ENCODE results near the gene MAP3K20. TPM values are rescaled to one million over a fixed set of nuclear protein-coding genes. Genes with fewer than 3 reads are reported as not detected.
"Not testable (repeated sequence)": the region's sequence is repeated elsewhere in the genome, so short reads cannot be mapped to it uniquely, and the experiment has no call there.

Gene MAP3K20
- total and polyA plus RNA-seq, 8 donors = 49.6 to 71.8 (median 64.6) TPM

GRCh38 chr2:173034143-173034542, 41.5 kb upstream of the MAP3K20 start:
- no peak overlapping the region for H3K27ac ChIP-seq
- no peak for DNase-seq
- no peaks in the 10 kb centered on the region for H3K36me3 ChIP-seq
- H3K4me3 ChIP-seq = no peak overlapping the region
- no peak for TF ChIP-seq CTCF (IDR thresholded peaks at IDR 0.05)
- no peaks in the 10 kb centered on the region for H3K4me1 ChIP-seq
- no peaks in the 10 kb centered on the region for H3K9me3 ChIP-seq
- ATAC-seq = no peak
- H3K27me3 ChIP-seq = no peaks in the 10 kb centered on the region
- intact Hi-C loops (cut with DNase I) = loop anchor here in 1 of 2 donors (5.0 kb wide), 1 partner anchor 178 kb away; no protein-coding TSS in a partner anchor

GRCh38 chr2:173037245-173038120, 38.2 kb upstream of the MAP3K20 start:
- peak; percentile 95 for ATAC-seq
- no peak for TF ChIP-seq CTCF (IDR thresholded peaks at IDR 0.05)
- no peaks in the 10 kb centered on the region for H3K36me3 ChIP-seq
- H3K4me1 ChIP-seq = no peaks in the 10 kb centered on the region
- no peaks in the 10 kb centered on the region for H3K9me3 ChIP-seq
- H3K4me3 ChIP-seq = no peak overlapping the region
- intact Hi-C loops (cut with DNase I) = no loop called here
- no peaks in the 10 kb centered on the region for H3K27me3 ChIP-seq
- DNase-seq = peak in 2 of 4 donors; percentile 26 to 45
- no peak overlapping the region for H3K27ac ChIP-seq

- DNase-seq; H3K4me1 ChIP-seq; H3K4me3 ChIP-seq; H3K27me3 ChIP-seq; H3K27ac ChIP-seq; H3K9me3 ChIP-seq; H3K36me3 ChIP-seq; intact Hi-C loops (cut with DNase I); ATAC-seq: not testable (repeated sequence)
Observed at GRCh38 chr2:173038257-173038656, 37.4 kb upstream of the MAP3K20 start.

GRCh38 chr2:173040729-173041128, 34.9 kb upstream of the MAP3K20 start:
- DNase-seq (no peak), ATAC-seq (no peak)
- H3K27me3 ChIP-seq = no peaks in the 10 kb centered on the region
- no peak for TF ChIP-seq CTCF (IDR thresholded peaks at IDR 0.05)
- H3K4me3 ChIP-seq = no peak overlapping the region
- no peaks in the 10 kb centered on the region for H3K36me3 ChIP-seq
- intact Hi-C loops (cut with DNase I) = no loop called here
- peaks cover 3 to 4% of the 10 kb centered on the region in 2 donors for H3K4me1 ChIP-seq
- H3K27ac ChIP-seq = no peak overlapping the region
- no peaks in the 10 kb centered on the region for H3K9me3 ChIP-seq

- Histone ChIP-seq H3K27ac (no peak overlapping the region), H3K4me3 (no peak overlapping the region), H3K27me3 (no peaks in the 10 kb centered on the region)
Observed at GRCh38 chr2:173043476-173043875, 32.2 kb upstream of the MAP3K20 start.

More at GRCh38 chr2:173043476-173043875, 32.2 kb upstream of the MAP3K20 start:
- ATAC-seq (peak; percentile 71), DNase-seq (peak in 1 of 4 donors; percentile 63)
- Histone ChIP-seq H3K9me3 (no peaks in the 10 kb centered on the region), H3K36me3 (no peaks in the 10 kb centered on the region), H3K4me1 (peaks cover 4 to 11% of the 10 kb centered on the region in 2 donors)
- intact Hi-C loops (cut with DNase I) = no loop called here
- TF ChIP-seq CTCF (IDR thresholded peaks at IDR 0.05) = no peak
